Activated T-cell treated with anti-CD3 and anti-CD28 coated beads, Interleukin-2, amount 50 U/mL, for 4 hours (primary cell): Measurements from ENCODE around the gene AGBL1. TPM values are rescaled to one million over a fixed set of nuclear protein-coding genes. Genes with fewer than 3 reads are reported as not detected.
"Not testable (repeated sequence)": the region's sequence is repeated elsewhere in the genome, so short reads cannot be mapped to it uniquely, and the experiment has no call there.

ENCODE experiments used
- ATAC-seq, 2 donors: fragments of 200-7000 bp; cut with Tn5 transposase; one replicate each; pipeline ENCODE4 v1.10.0; 2021
- DNase-seq: peaks from one replicate; pipeline ENCODE4 v3.0.0-alpha.2; 2020
- H3K27me3 Mint-ChIP-seq: one replicate; pipeline ENCODE4 v1.8.0; 2021; ENCODE audit warnings: low read depth, mixed read lengths
- H3K36me3 Mint-ChIP-seq: one replicate; pipeline ENCODE4 v1.8.0; 2022; ENCODE audit warnings: mixed read lengths; ENCODE audit not compliant: insufficient read depth
- H3K4me1 Mint-ChIP-seq: one replicate; pipeline ENCODE4 v1.8.0; 2021; ENCODE audit warnings: low read depth, mixed read lengths
- H3K4me3 Mint-ChIP-seq: one replicate; pipeline ENCODE4 v1.8.0; 2021; ENCODE audit warnings: mild to moderate bottlenecking, moderate library complexity, mixed read lengths
- H3K9me3 Mint-ChIP-seq: one replicate; pipeline ENCODE4 v1.8.0; 2021; ENCODE audit warnings: mixed read lengths
- total RNA-seq, 3 donors: library from RNA; stranded (reverse); gene quantifications; one replicate each; pipeline ENCODE4 v1.2.1, GENCODE V29; 2021

AGBL1 gene
- total RNA-seq, 3 donors from 2014 or later: 0.05 TPM; not detected in 2

- no peak for DNase-seq
- no peaks in the 10 kb centered on the region for H3K4me1 Mint-ChIP-seq
- ATAC-seq: no peak
- H3K36me3 Mint-ChIP-seq: no peaks in the 10 kb centered on the region
- H3K27me3 Mint-ChIP-seq: peaks cover 9% of the 10 kb centered on the region
- no peak overlapping the region for H3K4me3 Mint-ChIP-seq
- no peaks in the 10 kb centered on the region for H3K9me3 Mint-ChIP-seq
Observed at GRCh38 chr15:86121568-86122225, 42.0 kb downstream of the AGBL1 start.

- not testable (repeated sequence) for DNase-seq, H3K4me3 Mint-ChIP-seq, ATAC-seq, H3K9me3 Mint-ChIP-seq, H3K27me3 Mint-ChIP-seq, H3K36me3 Mint-ChIP-seq, H3K4me1 Mint-ChIP-seq
Observed at GRCh38 chr15:86122691-86123391, 43.2 kb downstream of the AGBL1 start.

GRCh38 chr15:86125775-86126174 lies 46.1 kb downstream of the AGBL1 start:
- ATAC-seq: no peak
- Mint-ChIP-seq H3K4me1 (no peaks in the 10 kb centered on the region), H3K4me3 (no peak overlapping the region), H3K9me3 (no peaks in the 10 kb centered on the region), H3K27me3 (peaks cover 9% of the 10 kb centered on the region), H3K36me3 (no peaks in the 10 kb centered on the region)
- no peak for DNase-seq

GRCh38 chr15:86127547-86127946 lies 47.9 kb downstream of the AGBL1 start:
- H3K36me3 Mint-ChIP-seq: no peaks in the 10 kb centered on the region
- no peak for DNase-seq
- ATAC-seq: no peak
- no peaks in the 10 kb centered on the region for H3K9me3 Mint-ChIP-seq
- no peak overlapping the region for H3K4me3 Mint-ChIP-seq
- no peaks in the 10 kb centered on the region for H3K4me1 Mint-ChIP-seq
- H3K27me3 Mint-ChIP-seq: peaks cover 6% of the 10 kb centered on the region

- no peaks in the 10 kb centered on the region for H3K36me3 Mint-ChIP-seq
- ATAC-seq (no peak), DNase-seq (no peak)
- H3K4me1 Mint-ChIP-seq: no peaks in the 10 kb centered on the region
- no peaks in the 10 kb centered on the region for H3K27me3 Mint-ChIP-seq
- H3K9me3 Mint-ChIP-seq: no peaks in the 10 kb centered on the region
- no peak overlapping the region for H3K4me3 Mint-ChIP-seq
Observed at GRCh38 chr15:86135041-86135440, 55.4 kb downstream of the AGBL1 start.

GRCh38 chr15:86136861-86137260 lies 57.2 kb downstream of the AGBL1 start:
- Mint-ChIP-seq H3K27me3 (peaks cover 5% of the 10 kb centered on the region), H3K4me1 (no peaks in the 10 kb centered on the region), H3K4me3 (no peak overlapping the region), H3K36me3 (no peaks in the 10 kb centered on the region), H3K9me3 (no peaks in the 10 kb centered on the region)
- DNase-seq (no peak), ATAC-seq (no peak)

- Mint-ChIP-seq H3K9me3 (peaks cover 3% of the 10 kb centered on the region), H3K4me1 (no peaks in the 10 kb centered on the region), H3K36me3 (no peaks in the 10 kb centered on the region), H3K4me3 (no peak overlapping the region), H3K27me3 (peaks cover 12% of the 10 kb centered on the region)
- DNase-seq (no peak), ATAC-seq (no peak)
Observed at GRCh38 chr15:86138798-86139197, 59.1 kb downstream of the AGBL1 start.

- DNase-seq (no peak), ATAC-seq (no peak)
- Mint-ChIP-seq H3K9me3 (peaks cover 4% of the 10 kb centered on the region), H3K4me1 (no peaks in the 10 kb centered on the region), H3K36me3 (no peaks in the 10 kb centered on the region), H3K4me3 (no peak overlapping the region), H3K27me3 (peaks cover 13% of the 10 kb centered on the region)
Observed at GRCh38 chr15:86139828-86140227, 60.2 kb downstream of the AGBL1 start.

GRCh38 chr15:86154705-86155104 lies 75.0 kb downstream of the AGBL1 start:
- H3K4me3 Mint-ChIP-seq: no peak overlapping the region
- H3K36me3 Mint-ChIP-seq: no peaks in the 10 kb centered on the region
- H3K27me3 Mint-ChIP-seq: no peaks in the 10 kb centered on the region
- peaks cover 11% of the 10 kb centered on the region for H3K9me3 Mint-ChIP-seq
- ATAC-seq (no peak), DNase-seq (no peak)
- H3K4me1 Mint-ChIP-seq: no peaks in the 10 kb centered on the region

GRCh38 chr15:86155551-86155950 lies 75.9 kb downstream of the AGBL1 start:
- Mint-ChIP-seq H3K36me3 (no peaks in the 10 kb centered on the region), H3K27me3 (no peaks in the 10 kb centered on the region), H3K4me3 (no peak overlapping the region), H3K9me3 (peaks cover 7% of the 10 kb centered on the region), H3K4me1 (no peaks in the 10 kb centered on the region)
- DNase-seq (no peak), ATAC-seq (no peak)

- DNase-seq: no peak
- Mint-ChIP-seq H3K4me3 (no peak overlapping the region), H3K27me3 (no peaks in the 10 kb centered on the region), H3K36me3 (no peaks in the 10 kb centered on the region), H3K9me3 (no peaks in the 10 kb centered on the region), H3K4me1 (no peaks in the 10 kb centered on the region)
- ATAC-seq: no peak
Observed at GRCh38 chr15:86157606-86158293, 78.1 kb downstream of the AGBL1 start.

GRCh38 chr15:86159468-86159867 lies 79.8 kb downstream of the AGBL1 start:
- H3K36me3 Mint-ChIP-seq: no peaks in the 10 kb centered on the region
- DNase-seq: no peak
- no peak for ATAC-seq
- H3K4me1 Mint-ChIP-seq: no peaks in the 10 kb centered on the region
- no peaks in the 10 kb centered on the region for H3K27me3 Mint-ChIP-seq
- no peak overlapping the region for H3K4me3 Mint-ChIP-seq
- no peaks in the 10 kb centered on the region for H3K9me3 Mint-ChIP-seq

- H3K9me3 Mint-ChIP-seq: no peaks in the 10 kb centered on the region
- H3K4me3 Mint-ChIP-seq: no peak overlapping the region
- no peak for DNase-seq
- H3K27me3 Mint-ChIP-seq: no peaks in the 10 kb centered on the region
- no peak for ATAC-seq
- H3K4me1 Mint-ChIP-seq: no peaks in the 10 kb centered on the region
- H3K36me3 Mint-ChIP-seq: no peaks in the 10 kb centered on the region
Observed at GRCh38 chr15:86161250-86161649, 81.6 kb downstream of the AGBL1 start.

- H3K4me3 Mint-ChIP-seq: no peak overlapping the region
- H3K9me3 Mint-ChIP-seq: no peaks in the 10 kb centered on the region
- no peaks in the 10 kb centered on the region for H3K4me1 Mint-ChIP-seq
- peaks cover 2% of the 10 kb centered on the region for H3K27me3 Mint-ChIP-seq
- DNase-seq: no peak
- no peaks in the 10 kb centered on the region for H3K36me3 Mint-ChIP-seq
- ATAC-seq: no peak
Observed at GRCh38 chr15:86162172-86162591, 82.5 kb downstream of the AGBL1 start.

- no peak overlapping the region for H3K4me3 Mint-ChIP-seq
- no peaks in the 10 kb centered on the region for H3K9me3 Mint-ChIP-seq
- ATAC-seq: no peak
Observed at GRCh38 chr15:86162641-86163040, 83.0 kb downstream of the AGBL1 start.

More at GRCh38 chr15:86162641-86163040, 83.0 kb downstream of the AGBL1 start:
- H3K4me1 Mint-ChIP-seq: no peaks in the 10 kb centered on the region
- no peak for DNase-seq
- H3K27me3 Mint-ChIP-seq: peaks cover 2% of the 10 kb centered on the region
- H3K36me3 Mint-ChIP-seq: no peaks in the 10 kb centered on the region
